Left lung (tissue), 14 donors: ENCODE measurements around the gene RBP4. TPM values are rescaled to one million over a fixed set of nuclear protein-coding genes. Genes with fewer than 3 reads are reported as not detected.

Source experiments
- ATAC-seq: fragments of 200-7000 bp; cut with Tn5 transposase; one replicate; pipeline ENCODE4 v1.9.1; 2020; ENCODE audit warnings: moderate library complexity
- DNase-seq, 4 donors: peaks; one replicate each; pipeline ENCODE4 v3.0.0-alpha.2; 2013 to 2020
- H3K27ac ChIP-seq, 2 donors: fragments of 200-600 bp; sonication (generic) in 1 of 2; one replicate each; pipeline versions ENCODE4 v1.5.0 to v1.8.0; 2020 to 2021
- H3K27me3 ChIP-seq, 2 donors: fragments of 200-600 bp; sonication (generic) in 1 of 2; one replicate each; pipeline versions ENCODE4 v1.5.0 to v1.8.0; 2020 to 2021
- H3K36me3 ChIP-seq, 2 donors: fragments of 200-600 bp; sonication (generic) in 1 of 2; one replicate each; pipeline versions ENCODE4 v1.5.0 to v1.8.0; 2020 to 2021
- H3K4me1 ChIP-seq, 2 donors: fragments of 200-600 bp; one replicate each; pipeline ENCODE4 v1.8.0; 2021
- H3K4me3 ChIP-seq, 2 donors: fragments of 200-600 bp; sonication (generic) in 1 of 2; one replicate each; pipeline versions ENCODE4 v1.5.0 to v1.8.0; 2020 to 2021; ENCODE audit warnings: mild to moderate bottlenecking in 1 of 2
- H3K9me3 ChIP-seq, 2 donors: fragments of 200-600 bp; sonication (generic) in 1 of 2; one replicate each; pipeline versions ENCODE4 v1.5.0 to v1.8.0; 2020 to 2021
- CTCF ChIP-seq, 2 donors: fragments of 200-600 bp; sonication (generic) in 1 of 2; IDR thresholded peaks; one replicate each; pipeline versions ENCODE4 v1.5.0 to v1.8.0; 2021; ENCODE audit warnings: antibody characterized with exemption in 2 of 2
- intact Hi-C, 2 donors: fragments of 100-400 bp; cut with DNase I; formaldehyde crosslinking; loops; one replicate each; pipeline versions ENCODE4 v1.11.2 to v1.14.2; 2022
- long read RNA-seq, 12 donors: library from polyadenylated mRNA in 2 of 12; unstranded in 2 of 12; transcript quantifications; one replicate each; pipeline ENCODE4 v2.0.0 and lab custom pipeline, GENCODE V29; 2019 to 2026
- polyA plus RNA-seq, 6 donors: library from polyadenylated mRNA; unstranded; fragments of 120-200 nt; gene quantifications; one replicate each; pipeline ENCODE4 v1.2.1, GENCODE V29; 2013; ENCODE audit not compliant: insufficient read length in 6 of 6
- total RNA-seq, 2 donors: library from RNA; stranded (reverse); fragmentation: NEBNext Ultra II Directional; extraction: Animal tissue kit (Norgen Biotek cat#: 25700); gene quantifications; one replicate each; pipeline ENCODE4 v1.2.1, GENCODE V29; 2021
- donor health status: DM: no; HTN: yes; CAD: no.
- donor health status: DM: no; HTN: no; CAD: no.

Gene RBP4
- total RNA-seq (10 to 100 TPM; 13.8 to 18.4 TPM), polyA plus RNA-seq (1 to 10 TPM in 2 of 6 donors, under 1 TPM in 4; 0.34 to 2.6 (median 0.56) TPM)
- long read RNA-seq, donor 1, partial matches to known transcripts: 0 of 2 reads
- long read RNA-seq, donor 1, other reads (novel, unspliced or antisense): 0 of 2 reads
- long read RNA-seq, donor 2, partial matches to known transcripts: 0 of 1 reads
- long read RNA-seq, donor 2, other reads (novel, unspliced or antisense): 0 of 1 reads
- long read RNA-seq, donor 3, partial matches to known transcripts: 0 of 1 reads
- long read RNA-seq, donor 3, other reads (novel, unspliced or antisense): 0 of 1 reads
- long read RNA-seq, donor 4, transcript RBP4-201 (6 exons, 1,068 nt): major isoform, 26 of 29 reads
- long read RNA-seq, donor 4, partial matches to known transcripts: 1 of 29 reads
- long read RNA-seq, donor 4, other reads (novel, unspliced or antisense): 1 of 29 reads
- long read RNA-seq, donor 5, partial matches to known transcripts: 0 of 1 reads
- long read RNA-seq, donor 5, other reads (novel, unspliced or antisense): 0 of 1 reads
- long read RNA-seq, donor 6: 0 reads
- long read RNA-seq, donor 7: 0 reads
- long read RNA-seq, donor 8: 0 reads
- long read RNA-seq, donor 9: 0 reads
- long read RNA-seq, donor 10, transcript RBP4-201 (6 exons, 1,068 nt): major isoform, 39 of 47 reads
- long read RNA-seq, donor 10, partial matches to known transcripts: 7 of 47 reads
- long read RNA-seq, donor 10, other reads (novel, unspliced or antisense): 1 of 47 reads
- long read RNA-seq, donor 11, partial matches to known transcripts: 0 of 4 reads
- long read RNA-seq, donor 11, other reads (novel, unspliced or antisense): 0 of 4 reads
- long read RNA-seq, donor 12, partial matches to known transcripts: 0 of 1 reads
- long read RNA-seq, donor 12, other reads (novel, unspliced or antisense): 0 of 1 reads

- H3K27ac ChIP-seq: no peak within 1 kb of the TSS
- intact Hi-C loops: no loop called here
These were observed at the start of gene RBP4 for GRCh38 chr10:93601146-93601773. TSS of gene RBP4 (minus strand) at chr10:93601235. CDS start at chr10:93601028, 207 bp downstream.

GRCh38 chr10:93639791-93640190, 38.8 kb upstream of the RBP4 start:
- Histone ChIP-seq H3K36me3 (no peaks in the 10 kb centered on the region), H3K4me1 (no peaks in the 10 kb centered on the region), H3K27me3 (no peaks in the 10 kb centered on the region), H3K9me3 (no peaks in the 10 kb centered on the region), H3K27ac (no peak overlapping the region), H3K4me3 (no peak overlapping the region)
- DNase-seq (no peak), ATAC-seq (no peak)
- intact Hi-C loops: no loop called here
- no peak for TF ChIP-seq CTCF (IDR thresholded peaks at IDR 0.05)

More at GRCh38 chr10:93601146-93601773, at the start of gene RBP4:
- no peak for TF ChIP-seq CTCF (IDR thresholded peaks at IDR 0.05)
- ATAC-seq: peak; percentile 49
- Histone ChIP-seq H3K4me1 (peaks cover 6 to 16% of the 10 kb centered on the region in 2 donors), H3K9me3 (no peaks in the 10 kb centered on the region), H3K4me3 (peak within 1 kb of the TSS; percentile 19 to 31), H3K36me3 (no peaks in the 10 kb centered on the region), H3K27me3 (peaks cover 38 to 68% of the 10 kb centered on the region in 2 donors)
- DNase-seq: peak in 2 of 4 donors; percentile 10 to 78

- ATAC-seq (no peak), DNase-seq (peak in 1 of 4 donors; percentile 13)
- TF ChIP-seq CTCF (IDR thresholded peaks at IDR 0.05): no peak
- H3K27ac ChIP-seq: no peak overlapping the region
- no peaks in the 10 kb centered on the region for H3K4me1 ChIP-seq
- H3K36me3 ChIP-seq: no peaks in the 10 kb centered on the region
- no peak overlapping the region for H3K4me3 ChIP-seq
- H3K9me3 ChIP-seq: no peaks in the 10 kb centered on the region
- intact Hi-C loops: no loop called here
- H3K27me3 ChIP-seq: peaks cover 0 to 4% of the 10 kb centered on the region in 2 donors
These were observed 29.9 kb upstream of the RBP4 start for GRCh38 chr10:93630625-93631557.

GRCh38 chr10:93629647-93630305, 28.7 kb upstream of the RBP4 start:
- ATAC-seq: no peak
- DNase-seq: no peak

More at GRCh38 chr10:93629647-93630305, 28.7 kb upstream of the RBP4 start:
- no peak for TF ChIP-seq CTCF (IDR thresholded peaks at IDR 0.05)
- no peak overlapping the region for H3K27ac ChIP-seq
- intact Hi-C loops: no loop called here
- H3K9me3 ChIP-seq: no peaks in the 10 kb centered on the region
- no peaks in the 10 kb centered on the region for H3K4me1 ChIP-seq
- peaks cover 0 to 4% of the 10 kb centered on the region in 2 donors for H3K27me3 ChIP-seq
- H3K36me3 ChIP-seq: no peaks in the 10 kb centered on the region
- H3K4me3 ChIP-seq: no peak overlapping the region
